Neural progenitor cell (in vitro differentiated cells): ENCODE results near the gene LRRC28. TPM values are rescaled to one million over a fixed set of nuclear protein-coding genes. Genes with fewer than 3 reads are reported as not detected.

ENCODE experiments used
- DNase-seq: peaks from one replicate; pipeline ENCODE4 v3.0.0-alpha.2; 2016; ENCODE audit warnings: low spot score
- H2AFZ ChIP-seq: fragments of 200-600 bp; sonication (generic); replicated peaks from 2 replicates; pipeline ENCODE4 v1.6.1; 2016; ENCODE audit warnings: antibody characterized with exemption
- H3F3A ChIP-seq: fragments of 200-600 bp; sonication (generic); 2 replicates; pipeline ENCODE4 v1.6.1; 2016; ENCODE audit warnings: antibody characterized with exemption, low read depth
- H3K27ac ChIP-seq: fragments of 200-600 bp; sonication (generic); 2 replicates; pipeline ENCODE4 v1.5.1; 2016; ENCODE audit warnings: mild to moderate bottlenecking
- H3K27me3 ChIP-seq: fragments of 200-600 bp; sonication (generic); 2 replicates; pipeline ENCODE4 v1.6.1; 2016; ENCODE audit warnings: mild to moderate bottlenecking, moderate library complexity
- H3K36me3 ChIP-seq: fragments of 200-600 bp; sonication (generic); 2 replicates; pipeline ENCODE4 v1.5.1; 2016
- H3K4me1 ChIP-seq: fragments of 200-600 bp; sonication (generic); 2 replicates; pipeline ENCODE4 v1.6.1; 2016; ENCODE audit warnings: mixed run types
- H3K4me2 ChIP-seq: fragments of 200-600 bp; sonication (generic); 2 replicates; pipeline ENCODE4 v1.6.1; 2016
- H3K4me3 ChIP-seq: fragments of 200-600 bp; sonication (generic); 2 replicates; pipeline ENCODE4 v1.5.1; 2016
- H3K79me2 ChIP-seq: fragments of 200-600 bp; sonication (generic); 2 replicates; pipeline ENCODE4 v1.6.1; 2016; ENCODE audit warnings: low read depth
- H3K9ac ChIP-seq: fragments of 200-600 bp; sonication (generic); 2 replicates; pipeline ENCODE4 v1.6.1; 2016
- H3K9me3 ChIP-seq: fragments of 200-600 bp; sonication (generic); 2 replicates; pipeline ENCODE4 v1.5.1; 2016; ENCODE audit warnings: low read depth
- H4K20me1 ChIP-seq: fragments of 200-600 bp; sonication (generic); 2 replicates; pipeline ENCODE4 v1.6.1; 2016; ENCODE audit warnings: low read depth
- H3K27ac Mint-ChIP-seq: 3 replicates; pipeline ENCODE4 v1.8.0; 2021; ENCODE audit warnings: mixed read lengths
- H3K27me3 Mint-ChIP-seq: 2 replicates; pipeline ENCODE4 v1.8.0; 2022; ENCODE audit warnings: low read depth, mild to moderate bottlenecking, inconsistent platforms, moderate library complexity, mixed read lengths; ENCODE audit not compliant: insufficient read depth
- H3K36me3 Mint-ChIP-seq: 3 replicates; pipeline ENCODE4 v1.8.0; 2021; ENCODE audit warnings: mixed read lengths
- H3K4me1 Mint-ChIP-seq: 3 replicates; pipeline ENCODE4 v1.8.0; 2021; ENCODE audit warnings: mixed read lengths
- H3K4me3 Mint-ChIP-seq: 3 replicates; pipeline ENCODE4 v1.8.0; 2021; ENCODE audit warnings: mild to moderate bottlenecking, moderate library complexity, mixed read lengths
- H3K9me3 Mint-ChIP-seq: 3 replicates; pipeline ENCODE4 v1.8.0; 2020; ENCODE audit warnings: mixed read lengths
- CTCF ChIP-seq: fragments of 200-600 bp; sonication (generic); IDR thresholded peaks from 2 replicates; pipeline ENCODE4 v1.5.1; 2017; ENCODE audit warnings: antibody characterized with exemption, mild to moderate bottlenecking
- EZH2 ChIP-seq: fragments of 200-600 bp; sonication (generic); IDR thresholded peaks from 2 replicates; pipeline ENCODE4 v1.6.1; 2017; ENCODE audit warnings: antibody characterized with exemption, mild to moderate bottlenecking, moderate library complexity
- EZH2phosphoT487 ChIP-seq: fragments of 200-600 bp; sonication (generic); IDR thresholded peaks from 2 replicates; pipeline ENCODE4 v1.6.1; 2017; ENCODE audit warnings: antibody characterized with exemption
- total RNA-seq: library from RNA; depleted of rRNA; stranded (reverse); fragments of >200 nt; gene quantifications from 2 replicates; pipeline ENCODE4 v1.2.3, GENCODE V29; 2015; ENCODE audit warnings: low replicate concordance

LRRC28 gene
- total RNA-seq, 1 donor from 2014 or later = 34.5 TPM

GRCh38 chr15:99412626-99413025 is 161.3 kb downstream of the LRRC28 start:
- Mint-ChIP-seq H3K27me3 (no peaks in the 10 kb centered on the region), H3K4me1 (no peaks in the 10 kb centered on the region), H3K4me3 (no peak overlapping the region), H3K9me3 (peaks cover 1% of the 10 kb centered on the region), H3K36me3 (no peaks in the 10 kb centered on the region), H3K27ac (no peak overlapping the region)
- no peaks in the 10 kb centered on the region for H4K20me1 ChIP-seq
- H3K27ac ChIP-seq = no peak overlapping the region
- no peaks in the 10 kb centered on the region for H3K9me3 ChIP-seq
- TF ChIP-seq EZH2 = no peak
- TF ChIP-seq EZH2phosphoT487 = no peak
- no peak for TF ChIP-seq CTCF
- H3K4me2 ChIP-seq = no peak overlapping the region
- no peak overlapping the region for H3K9ac ChIP-seq
- no peaks in the 10 kb centered on the region for H3K36me3 ChIP-seq
- DNase-seq = no peak
- H2AFZ ChIP-seq = no peak overlapping the region
- no peak overlapping the region for H3K4me3 ChIP-seq
- H3K4me1 ChIP-seq = no peaks in the 10 kb centered on the region
- H3K27me3 ChIP-seq = no peaks in the 10 kb centered on the region
- H3K79me2 ChIP-seq = no peaks in the 10 kb centered on the region
- H3F3A ChIP-seq = no peaks in the 10 kb centered on the region

GRCh38 chr15:99413955-99414754 is 162.9 kb downstream of the LRRC28 start:
- peaks cover 5% of the 10 kb centered on the region for H3K9me3 Mint-ChIP-seq
- DNase-seq = no peak
- no peaks in the 10 kb centered on the region for H4K20me1 ChIP-seq
- H3K27me3 ChIP-seq = no peaks in the 10 kb centered on the region
- H3K27ac Mint-ChIP-seq = no peak overlapping the region
- H3K4me1 ChIP-seq = no peaks in the 10 kb centered on the region
- H3K4me3 ChIP-seq = no peak overlapping the region
- H3K9me3 ChIP-seq = no peaks in the 10 kb centered on the region
- no peak overlapping the region for H3K9ac ChIP-seq
- H3K4me3 Mint-ChIP-seq = no peak overlapping the region
- H3K27ac ChIP-seq = no peak overlapping the region
- H3K36me3 ChIP-seq = no peaks in the 10 kb centered on the region
- H3K4me1 Mint-ChIP-seq = no peaks in the 10 kb centered on the region
- no peaks in the 10 kb centered on the region for H3K36me3 Mint-ChIP-seq
- H2AFZ ChIP-seq = no peak overlapping the region
- H3F3A ChIP-seq = no peaks in the 10 kb centered on the region
- no peaks in the 10 kb centered on the region for H3K27me3 Mint-ChIP-seq
- no peak overlapping the region for H3K4me2 ChIP-seq
- TF ChIP-seq EZH2phosphoT487 = no peak
- no peak for TF ChIP-seq CTCF
- H3K79me2 ChIP-seq = no peaks in the 10 kb centered on the region

GRCh38 chr15:99414755-99415731 is 163.8 kb downstream of the LRRC28 start:
- Histone ChIP-seq H3K9ac (no peak overlapping the region), H3K36me3 (no peaks in the 10 kb centered on the region), H3K4me1 (no peaks in the 10 kb centered on the region), H3K4me2 (no peak overlapping the region), H2AFZ (no peak overlapping the region), H3K79me2 (no peaks in the 10 kb centered on the region), H3K9me3 (no peaks in the 10 kb centered on the region), H3F3A (no peaks in the 10 kb centered on the region), H3K4me3 (no peak overlapping the region), H3K27me3 (no peaks in the 10 kb centered on the region), H3K27ac (no peak overlapping the region), H4K20me1 (no peaks in the 10 kb centered on the region)
- H3K27me3 Mint-ChIP-seq = no peaks in the 10 kb centered on the region
- no peak overlapping the region for H3K27ac Mint-ChIP-seq
- peak; percentile 1 for DNase-seq
- H3K36me3 Mint-ChIP-seq = no peaks in the 10 kb centered on the region
- H3K9me3 Mint-ChIP-seq = peaks cover 6% of the 10 kb centered on the region
- TF ChIP-seq EZH2phosphoT487 = no peak
- TF ChIP-seq CTCF = no peak
- no peak for TF ChIP-seq EZH2
- no peak overlapping the region for H3K4me3 Mint-ChIP-seq
- H3K4me1 Mint-ChIP-seq = no peaks in the 10 kb centered on the region
